NT2/D1 (cell line): ENCODE results near the gene TSHR.
"Not testable (repeated sequence)": the region's sequence is repeated elsewhere in the genome, so short reads cannot be mapped to it uniquely, and the experiment has no call there.

Source experiments
- DNase-seq: peaks from one replicate; pipeline ENCODE4 v3.0.0-alpha.2; 2011; ENCODE audit warnings: low read depth, low spot score
- H3K27me3 ChIP-seq: 2 replicates; pipeline ENCODE4 v1.6.0; 2011; ENCODE audit warnings: mild to moderate bottlenecking; ENCODE audit not compliant: insufficient read length, insufficient read depth
- H3K36me3 ChIP-seq: 2 replicates; pipeline ENCODE4 v1.6.1; 2011; ENCODE audit warnings: mild to moderate bottlenecking, low read length, mixed read lengths; ENCODE audit not compliant: insufficient read depth, insufficient read length
- H3K4me1 ChIP-seq: 2 replicates; pipeline ENCODE4 v1.5.1; 2011; ENCODE audit not compliant: insufficient read depth, insufficient read length
- H3K4me3 ChIP-seq: 2 replicates; pipeline ENCODE4 v1.5.1; 2011; ENCODE audit warnings: low read depth; ENCODE audit not compliant: insufficient read length
- H3K9ac ChIP-seq: 2 replicates; pipeline ENCODE4 v1.6.0; 2011; ENCODE audit warnings: low read depth; ENCODE audit not compliant: insufficient read length
- H3K9me3 ChIP-seq: 2 replicates; pipeline ENCODE4 v1.5.1; 2011; ENCODE audit warnings: mild to moderate bottlenecking, low read length; ENCODE audit not compliant: insufficient read depth
- SUZ12 ChIP-seq: IDR thresholded peaks from 2 replicates; pipeline ENCODE4 v1.6.1; 2011; ENCODE audit not compliant: insufficient read length, insufficient read depth; ENCODE audit errors: extremely low read depth
- YY1 ChIP-seq: IDR thresholded peaks from 2 replicates; pipeline ENCODE4 v1.6.1; 2011; ENCODE audit not compliant: insufficient read length, insufficient read depth
- ZNF274 ChIP-seq: IDR thresholded peaks from 2 replicates; pipeline ENCODE4 v1.6.1; 2011; ENCODE audit warnings: mild to moderate bottlenecking, low read depth, low read length

Gene TSHR

DNA sequence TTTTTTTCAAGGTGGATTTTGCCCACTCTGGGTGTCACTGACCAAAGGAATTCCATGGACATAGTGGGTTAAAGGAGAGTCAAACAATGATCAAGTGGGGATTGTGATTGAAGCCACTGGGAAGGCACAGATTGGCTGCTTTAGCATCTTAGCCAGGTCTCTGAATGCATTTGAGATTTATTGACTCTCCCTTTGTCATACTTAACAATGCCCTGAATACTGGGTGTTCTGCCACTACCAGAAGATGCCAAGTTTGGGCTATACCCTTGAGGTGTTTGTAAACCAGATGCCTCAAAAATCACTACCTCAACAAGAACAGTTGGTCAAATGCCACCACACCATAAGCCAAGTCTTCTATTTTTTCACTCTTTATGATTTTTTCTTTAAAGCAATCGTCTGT, 150.5 kb downstream of the TSHR start:
- Histone ChIP-seq H3K27me3 (no peaks in the 10 kb centered on the region), H3K36me3 (no peaks in the 10 kb centered on the region), H3K9ac (no peak overlapping the region), H3K4me1 (no peaks in the 10 kb centered on the region), H3K4me3 (no peak overlapping the region), H3K9me3 (no peaks in the 10 kb centered on the region)
- TF ChIP-seq SUZ12 = no peak
- DNase-seq = no peak

DNA sequence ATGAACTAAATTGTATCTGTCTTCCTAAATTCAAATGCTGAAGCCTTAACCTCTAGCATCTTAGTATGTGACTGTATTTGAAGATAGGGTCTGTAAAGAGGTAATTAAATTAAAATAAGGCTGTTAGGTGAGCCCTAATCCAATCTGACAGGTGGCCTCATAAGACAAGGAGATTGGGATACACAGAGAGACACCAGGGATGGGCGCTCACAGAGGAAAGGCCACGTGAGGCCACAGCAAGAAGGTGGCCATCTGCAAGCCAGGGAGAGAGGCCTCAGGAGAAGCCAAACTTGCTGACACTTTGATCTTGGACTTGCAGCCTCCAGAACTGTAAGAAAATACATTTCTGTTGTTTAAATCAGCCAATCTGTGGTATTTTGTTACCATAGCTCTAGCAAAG, 154.8 kb downstream of the TSHR start:
- Histone ChIP-seq H3K9me3 (peaks cover 5% of the 10 kb centered on the region; the same call in 1 of the 2 replicates), H3K4me1 (no peaks in the 10 kb centered on the region), H3K9ac (no peak overlapping the region), H3K36me3 (no peaks in the 10 kb centered on the region), H3K4me3 (no peak overlapping the region), H3K27me3 (no peaks in the 10 kb centered on the region)
- TF ChIP-seq YY1 (no peak), ZNF274 (no peak), SUZ12 (no peak)
- no peak for DNase-seq

DNA sequence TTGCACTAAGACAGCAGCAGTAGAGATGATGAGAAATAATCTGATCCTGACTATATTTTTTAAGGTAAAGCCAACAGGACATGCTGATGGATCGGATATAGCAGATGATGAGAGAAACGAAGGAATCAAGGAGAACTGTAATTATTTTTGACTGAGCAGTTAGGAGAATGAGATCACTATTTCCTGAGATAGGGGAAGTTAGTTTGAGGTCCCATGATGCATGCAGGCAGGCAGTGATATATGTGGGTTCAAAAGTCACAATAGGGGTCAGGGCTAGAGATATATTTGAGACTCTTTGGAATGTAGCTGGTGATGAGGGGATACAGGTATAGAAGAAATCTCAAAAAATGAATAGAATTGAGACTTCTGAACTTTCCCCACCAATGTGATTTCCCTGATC, 157.8 kb downstream of the TSHR start:
- H3K9ac ChIP-seq = no peak overlapping the region
- no peaks in the 10 kb centered on the region for H3K27me3 ChIP-seq
- no peak for DNase-seq
- TF ChIP-seq SUZ12 (no peak), YY1 (no peak), ZNF274 (no peak)
- H3K4me1 ChIP-seq = no peaks in the 10 kb centered on the region
- H3K4me3 ChIP-seq = no peak overlapping the region
- no peaks in the 10 kb centered on the region for H3K36me3 ChIP-seq
- peaks cover 5% of the 10 kb centered on the region; the same call in 1 of the 2 replicates for H3K9me3 ChIP-seq

GRCh38 chr14:81113945-81114820, 158.8 kb downstream of the TSHR start:
- H3K9ac ChIP-seq, H3K27me3 ChIP-seq, H3K4me1 ChIP-seq, DNase-seq, H3K36me3 ChIP-seq, H3K4me3 ChIP-seq, H3K9me3 ChIP-seq: not testable (repeated sequence)

GRCh38 chr14:81120501-81120900, 165.1 kb downstream of the TSHR start:
- DNase-seq = no peak
- H3K36me3 ChIP-seq = no peaks in the 10 kb centered on the region

DNA sequence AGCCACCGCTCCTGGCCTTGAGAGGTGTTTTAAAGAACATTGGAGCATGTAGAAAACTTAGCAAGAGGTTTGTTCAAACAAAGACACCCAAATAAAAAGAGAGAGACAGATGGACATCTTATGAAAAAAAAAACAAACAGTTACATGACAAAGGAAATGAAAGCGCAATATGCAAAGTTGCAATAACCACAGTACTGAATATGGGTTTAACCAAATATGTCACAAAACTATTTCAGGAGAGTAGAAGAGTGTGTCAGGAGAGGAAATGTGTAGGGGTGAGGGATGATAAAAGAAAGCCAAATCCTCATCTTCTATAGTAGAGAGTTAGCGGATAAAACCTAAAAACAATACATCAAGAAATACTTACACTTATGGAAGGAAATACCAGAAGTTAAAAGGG, 166.9 kb downstream of the TSHR start:
- Histone ChIP-seq H3K4me3 (no peak overlapping the region), H3K27me3 (no peaks in the 10 kb centered on the region), H3K36me3 (no peaks in the 10 kb centered on the region), H3K9me3 (no peaks in the 10 kb centered on the region), H3K9ac (no peak overlapping the region), H3K4me1 (no peaks in the 10 kb centered on the region)
- TF ChIP-seq SUZ12 (no peak), ZNF274 (no peak), YY1 (no peak)
- no peak for DNase-seq

More at GRCh38 chr14:81120501-81120900, 165.1 kb downstream of the TSHR start:
- Histone ChIP-seq H3K4me3 (no peak overlapping the region), H3K9ac (no peak overlapping the region), H3K4me1 (no peaks in the 10 kb centered on the region), H3K27me3 (no peaks in the 10 kb centered on the region), H3K9me3 (no peaks in the 10 kb centered on the region)
- TF ChIP-seq SUZ12 (no peak), ZNF274 (no peak), YY1 (no peak)

DNA sequence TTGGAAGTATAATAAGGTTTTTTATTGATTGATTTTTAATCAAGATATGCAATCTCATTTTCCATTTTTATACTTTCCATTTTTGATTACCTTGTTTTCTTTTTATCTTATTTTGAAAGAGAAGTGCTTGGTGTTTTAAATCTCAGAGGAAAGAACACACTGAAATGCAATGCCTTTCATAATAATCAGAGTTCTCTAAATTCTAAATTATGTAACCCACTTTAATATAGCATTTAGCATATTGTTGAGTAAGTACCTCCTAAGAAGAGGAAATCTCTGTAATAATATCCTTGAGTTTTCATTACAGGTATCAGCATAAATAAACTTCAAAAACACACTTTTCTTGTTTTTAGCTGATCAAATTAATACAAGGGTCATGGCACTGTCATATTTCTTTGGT, 168.4 kb downstream of the TSHR start:
- Histone ChIP-seq H3K36me3 (no peaks in the 10 kb centered on the region), H3K4me3 (no peak overlapping the region), H3K9ac (no peak overlapping the region), H3K27me3 (no peaks in the 10 kb centered on the region), H3K4me1 (no peaks in the 10 kb centered on the region), H3K9me3 (no peaks in the 10 kb centered on the region)
- TF ChIP-seq YY1 (no peak), ZNF274 (no peak)
- no peak for DNase-seq
